ENCODE data around the gene MREG. TPM values are rescaled to one million over a fixed set of nuclear protein-coding genes. Genes with fewer than 3 reads are reported as not detected.

MREG gene
- total RNA-seq, 1 donor from 2014 or later: 0.22 TPM

DNA sequence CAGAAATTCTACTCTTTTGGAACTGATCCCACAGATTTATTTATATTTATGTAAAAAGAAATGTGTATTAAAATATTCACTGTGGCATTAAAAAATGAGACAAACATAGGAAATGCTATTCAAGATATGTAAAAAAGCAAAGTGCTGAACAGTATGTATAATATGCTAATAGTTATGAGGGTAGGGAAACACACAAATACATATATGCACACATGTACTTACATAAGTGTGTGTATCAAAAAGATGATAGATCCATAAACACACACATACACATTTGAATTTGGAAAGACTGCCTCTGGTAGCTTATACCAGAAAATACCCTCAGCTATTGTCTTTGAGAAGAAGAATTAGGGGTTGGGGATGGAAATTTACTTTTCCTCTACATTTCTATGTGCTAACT lies 103.2 kb downstream of the MREG start:
- Histone ChIP-seq H3K36me3 (no peaks in the 10 kb centered on the region), H3K4me1 (no peaks in the 10 kb centered on the region), H3K9me3 (replicated peaks) (peaks cover 15% of the 10 kb centered on the region), H3K27me3 (ENCODE audit: low read depth) (no peaks in the 10 kb centered on the region), H3K27ac (replicated peaks) (no peak overlapping the region), H3K4me3 (no peak overlapping the region)
- intact Hi-C loops (cut with micrococcal nuclease): no loop called here
- DNase-seq: no peak
- TF ChIP-seq, protein P1, sequence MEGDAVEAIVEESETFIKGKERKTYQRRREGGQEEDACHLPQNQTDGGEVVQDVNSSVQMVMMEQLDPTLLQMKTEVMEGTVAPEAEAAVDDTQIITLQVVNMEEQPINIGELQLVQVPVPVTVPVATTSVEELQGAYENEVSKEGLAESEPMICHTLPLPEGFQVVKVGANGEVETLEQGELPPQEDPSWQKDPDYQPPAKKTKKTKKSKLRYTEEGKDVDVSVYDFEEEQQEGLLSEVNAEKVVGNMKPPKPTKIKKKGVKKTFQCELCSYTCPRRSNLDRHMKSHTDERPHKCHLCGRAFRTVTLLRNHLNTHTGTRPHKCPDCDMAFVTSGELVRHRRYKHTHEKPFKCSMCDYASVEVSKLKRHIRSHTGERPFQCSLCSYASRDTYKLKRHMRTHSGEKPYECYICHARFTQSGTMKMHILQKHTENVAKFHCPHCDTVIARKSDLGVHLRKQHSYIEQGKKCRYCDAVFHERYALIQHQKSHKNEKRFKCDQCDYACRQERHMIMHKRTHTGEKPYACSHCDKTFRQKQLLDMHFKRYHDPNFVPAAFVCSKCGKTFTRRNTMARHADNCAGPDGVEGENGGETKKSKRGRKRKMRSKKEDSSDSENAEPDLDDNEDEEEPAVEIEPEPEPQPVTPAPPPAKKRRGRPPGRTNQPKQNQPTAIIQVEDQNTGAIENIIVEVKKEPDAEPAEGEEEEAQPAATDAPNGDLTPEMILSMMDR (IDR thresholded peaks at IDR 0.05; ENCODE audit: borderline replicate concordance): no peak

DNA sequence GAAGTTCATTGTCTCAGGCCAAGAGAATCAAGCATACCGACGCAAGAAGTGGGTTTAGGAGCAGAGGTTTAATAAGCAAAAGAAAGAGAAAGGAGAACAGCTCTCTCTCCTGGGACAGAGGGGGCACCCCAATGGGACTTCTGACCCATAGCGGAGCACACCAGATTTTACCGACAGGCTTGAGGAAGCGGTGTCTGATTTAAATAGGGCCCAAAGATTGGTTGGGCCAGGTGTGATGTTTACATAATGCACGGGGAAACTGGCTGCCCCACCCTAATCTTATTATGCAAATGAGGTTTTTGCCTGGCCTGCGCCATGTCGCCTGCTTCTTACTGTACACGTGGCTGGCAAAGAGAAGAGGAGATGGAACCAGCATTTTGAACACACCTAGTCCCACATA lies 106.2 kb downstream of the MREG start:
- Histone ChIP-seq H3K4me1 (no peaks in the 10 kb centered on the region), H3K9me3 (replicated peaks) (peaks cover 15% of the 10 kb centered on the region), H3K27ac (replicated peaks) (no peak overlapping the region), H3K4me3 (no peak overlapping the region), H3K36me3 (no peaks in the 10 kb centered on the region), H3K27me3 (ENCODE audit: low read depth) (no peaks in the 10 kb centered on the region)
- intact Hi-C loops (cut with micrococcal nuclease): no loop called here
- no peak for DNase-seq
- TF ChIP-seq, protein P1 (IDR thresholded peaks at IDR 0.05; ENCODE audit: borderline replicate concordance): no peak

DNA sequence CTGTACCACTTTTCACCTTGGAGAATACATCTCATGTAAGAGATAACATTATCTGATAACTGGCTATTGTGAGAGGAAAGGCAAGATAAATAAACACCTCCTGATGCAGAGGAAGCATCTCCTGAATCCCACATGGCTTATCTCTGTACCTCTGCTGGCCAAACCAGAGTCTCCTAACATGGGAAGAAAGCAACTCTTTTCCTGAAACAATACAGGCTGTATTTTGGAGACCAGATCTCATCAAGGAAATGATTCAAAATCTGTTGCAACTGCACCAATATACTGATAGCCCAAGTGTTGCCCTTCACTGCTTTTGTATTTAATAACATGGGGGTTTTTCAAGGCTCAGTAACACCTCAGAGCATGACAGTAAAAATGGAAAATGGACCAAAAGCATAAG lies 106.9 kb downstream of the MREG start:
- DNase-seq: no peak
- intact Hi-C loops (cut with micrococcal nuclease): no loop called here
- Histone ChIP-seq H3K36me3 (no peaks in the 10 kb centered on the region), H3K4me1 (no peaks in the 10 kb centered on the region), H3K27me3 (ENCODE audit: low read depth) (no peaks in the 10 kb centered on the region), H3K27ac (replicated peaks) (no peak overlapping the region), H3K9me3 (replicated peaks) (peaks cover 14% of the 10 kb centered on the region), H3K4me3 (no peak overlapping the region)
- TF ChIP-seq, protein P1 (IDR thresholded peaks at IDR 0.05; ENCODE audit: borderline replicate concordance): no peak

DNA sequence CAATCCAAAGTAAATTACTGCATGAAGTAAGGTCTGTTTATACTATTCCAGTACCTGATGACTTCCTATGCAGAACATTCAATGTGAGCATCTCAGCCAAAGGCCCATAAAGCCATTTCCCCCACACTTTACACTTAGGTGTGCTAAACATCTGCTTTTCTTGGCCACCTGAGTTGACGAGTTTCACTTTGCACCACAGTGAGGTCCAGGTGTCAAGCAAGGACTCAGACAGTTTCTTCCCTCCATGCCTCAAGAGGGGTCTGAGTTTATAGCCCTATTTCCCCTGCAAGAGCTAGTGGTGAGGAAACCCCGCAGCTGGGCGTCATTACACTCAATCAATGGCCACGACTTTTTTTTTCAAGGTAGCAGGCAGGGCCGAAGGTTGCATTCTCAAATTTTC lies 107.7 kb downstream of the MREG start:
- TF ChIP-seq, protein P1 (IDR thresholded peaks at IDR 0.05; ENCODE audit: borderline replicate concordance): no peak
- no peaks in the 10 kb centered on the region for H3K4me1 ChIP-seq
- no peak for DNase-seq
- no peak overlapping the region for H3K4me3 ChIP-seq
- intact Hi-C loops (cut with micrococcal nuclease): no loop called here
- H3K9me3 ChIP-seq (replicated peaks): peaks cover 6% of the 10 kb centered on the region
- no peaks in the 10 kb centered on the region for H3K36me3 ChIP-seq
- no peak overlapping the region for H3K27ac ChIP-seq (replicated peaks)
- H3K27me3 ChIP-seq (ENCODE audit: low read depth): no peaks in the 10 kb centered on the region

DNA sequence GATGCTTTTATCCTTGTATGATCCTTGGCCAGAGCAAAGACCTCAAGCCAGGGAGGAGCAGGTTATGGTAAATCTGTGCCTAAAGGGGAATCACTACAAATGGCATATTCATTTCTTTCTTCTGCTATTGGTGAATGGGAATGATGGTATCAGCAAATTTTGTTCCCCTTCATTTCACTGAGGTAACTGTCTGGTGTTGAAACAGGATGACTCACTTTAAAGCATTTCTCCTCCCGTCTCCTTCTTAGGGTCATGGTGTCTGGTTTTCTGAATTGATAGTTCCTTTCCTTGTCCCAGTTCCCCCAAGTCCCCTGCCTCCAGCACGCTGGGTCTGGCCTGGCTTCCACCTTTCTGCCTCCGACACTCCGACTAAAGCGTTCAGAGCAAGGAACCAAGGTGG lies 109.2 kb downstream of the MREG start:
- no peak overlapping the region for H3K27ac ChIP-seq (replicated peaks)
- DNase-seq: no peak
- no peaks in the 10 kb centered on the region for H3K27me3 ChIP-seq (ENCODE audit: low read depth)
- H3K9me3 ChIP-seq (replicated peaks): no peaks in the 10 kb centered on the region
- H3K4me1 ChIP-seq: no peaks in the 10 kb centered on the region
- TF ChIP-seq, protein P1 (IDR thresholded peaks at IDR 0.05; ENCODE audit: borderline replicate concordance): no peak
- H3K36me3 ChIP-seq: no peaks in the 10 kb centered on the region
- intact Hi-C loops (cut with micrococcal nuclease): no loop called here
- no peak overlapping the region for H3K4me3 ChIP-seq

DNA sequence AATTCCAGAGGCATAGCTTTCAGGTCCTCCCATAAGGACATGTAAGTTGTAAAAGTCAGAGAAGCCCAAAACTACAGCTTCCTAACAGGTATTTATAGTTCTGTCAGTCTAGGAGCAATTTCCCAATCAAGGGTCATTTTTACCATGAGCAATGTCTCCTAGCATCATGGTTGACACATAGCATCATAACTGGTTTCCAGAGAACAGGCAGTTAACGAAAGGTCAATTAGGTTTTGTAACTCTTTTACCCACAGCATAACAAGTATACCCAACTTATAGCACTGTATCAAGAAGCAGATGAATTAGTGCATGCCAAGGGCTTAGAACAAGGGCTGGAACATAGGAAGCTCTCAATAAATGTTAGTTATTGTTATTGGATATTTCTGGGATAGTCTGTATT lies 110.1 kb downstream of the MREG start:
- Histone ChIP-seq H3K4me1 (no peaks in the 10 kb centered on the region), H3K27me3 (ENCODE audit: low read depth) (no peaks in the 10 kb centered on the region), H3K27ac (replicated peaks) (no peak overlapping the region), H3K36me3 (no peaks in the 10 kb centered on the region), H3K4me3 (no peak overlapping the region), H3K9me3 (replicated peaks) (no peaks in the 10 kb centered on the region)
- TF ChIP-seq, protein P1 (IDR thresholded peaks at IDR 0.05; ENCODE audit: borderline replicate concordance): no peak
- intact Hi-C loops (cut with micrococcal nuclease): no loop called here
- DNase-seq: no peak

Data from left ventricle myocardium inferior (tissue), 1 donor.